Activated naive CD4-positive, alpha-beta T cell (primary cell): ENCODE data around the gene ZNF611.
"Not testable (repeated sequence)": the region's sequence is repeated elsewhere in the genome, so short reads cannot be mapped to it uniquely, and the experiment has no call there.

Source experiments
- DNase-seq, 4 experiments: peaks; one replicate each; lab custom pipeline; 2025; lab: John Stamatoyannopoulos, UW

Gene ZNF611

GRCh38 chr19:52734893-52735661 lies at the start of gene ZNF611:
Gene ZNF611, minus strand, starts transcription at chr19:52735044. Its CDS starts 19,150 bp downstream, at chr19:52715894.
- DNase-seq = peak; percentile 95 to 99 (median 98)

- not testable (repeated sequence) for DNase-seq
These were observed 48.0 kb upstream of the ZNF611 start for GRCh38 chr19:52782864-52783263.

GRCh38 chr19:52778811-52779210 lies 44.0 kb upstream of the ZNF611 start:
- no peak for DNase-seq

- not testable (repeated sequence) for DNase-seq
These were observed 21.6 kb upstream of the ZNF611 start for GRCh38 chr19:52756447-52756846.

- no peak for DNase-seq
These were observed 14.9 kb upstream of the ZNF611 start for GRCh38 chr19:52749780-52750179.

- DNase-seq = no peak
These were observed 13.6 kb upstream of the ZNF611 start for GRCh38 chr19:52748336-52748950.

- not testable (repeated sequence) for DNase-seq
These were observed 11.1 kb upstream of the ZNF611 start for GRCh38 chr19:52745919-52746318.

- DNase-seq = no peak
These were observed 8.2 kb upstream of the ZNF611 start for GRCh38 chr19:52743091-52743490.

- DNase-seq = no peak
These were observed 7.7 kb upstream of the ZNF611 start for GRCh38 chr19:52742516-52742915.

- DNase-seq = no peak
These were observed 7.2 kb upstream of the ZNF611 start for GRCh38 chr19:52741951-52742485.

- DNase-seq = not testable (repeated sequence)
These were observed 6.5 kb upstream of the ZNF611 start for GRCh38 chr19:52741371-52741770.

- DNase-seq = no peak
These were observed 4.7 kb upstream of the ZNF611 start for GRCh38 chr19:52739576-52739975.

- no peak for DNase-seq
These were observed 890 bp upstream of the ZNF611 start for GRCh38 chr19:52735734-52736133.

- no peak for DNase-seq
These were observed 432 bp downstream of the ZNF611 start for GRCh38 chr19:52734331-52734892.

- DNase-seq = not testable (repeated sequence)
These were observed 8.8 kb downstream of the ZNF611 start for GRCh38 chr19:52726051-52726450.

- DNase-seq = no peak
These were observed 9.3 kb downstream of the ZNF611 start for GRCh38 chr19:52725528-52725961.

GRCh38 chr19:52724701-52725514 lies 9.9 kb downstream of the ZNF611 start:
- DNase-seq = no peak

- not testable (repeated sequence) for DNase-seq
These were observed 10.8 kb downstream of the ZNF611 start for GRCh38 chr19:52723907-52724598.

- no peak for DNase-seq
These were observed 12.5 kb downstream of the ZNF611 start for GRCh38 chr19:52722062-52723003.

GRCh38 chr19:52720541-52720940 lies 14.3 kb downstream of the ZNF611 start:
- DNase-seq = not testable (repeated sequence)
